Gastroesophageal sphincter (tissue), 4 donors: ENCODE measurements around the gene WWC1. TPM values are rescaled to one million over a fixed set of nuclear protein-coding genes. Genes with fewer than 3 reads are reported as not detected.

ENCODE experiments used
- ATAC-seq: fragments of 150-250 bp; one replicate; pipeline ENCODE4 v1.9.1; 2016; ENCODE audit warnings: mild to moderate bottlenecking, moderate library complexity
- H3K27ac ChIP-seq, 4 donors: fragments of 200-600 bp; sonication (generic) in 3 of 4; 1 replicate in 3 of 4; 2 replicates in 1 of 4; pipeline ENCODE4 v1.5.1; 2016 to 2019
- H3K27me3 ChIP-seq: fragments of 200-600 bp; sonication (generic); one replicate; pipeline ENCODE4 v1.5.1; 2019
- H3K36me3 ChIP-seq, 2 donors: fragments of 200-600 bp; sonication (generic); one replicate each; pipeline ENCODE4 v1.5.1; 2019; ENCODE audit warnings: control low read depth in 1 of 2
- H3K4me1 ChIP-seq, 3 donors: fragments of 200-600 bp; sonication (generic); 1 replicate in 2 of 3; 2 replicates in 1 of 3; pipeline ENCODE4 v1.5.1; 2016 to 2019; ENCODE audit warnings: control low read depth in 2 of 3
- H3K4me3 ChIP-seq, 2 donors: fragments of 200-600 bp; sonication (generic); one replicate each; pipeline ENCODE4 v1.5.1; 2019; ENCODE audit warnings: mild to moderate bottlenecking in 1 of 2, moderate library complexity in 1 of 2
- H3K9me3 ChIP-seq, 3 donors: fragments of 200-600 bp; sonication (generic); one replicate each; pipeline ENCODE4 v1.5.1; 2017 to 2019; ENCODE audit warnings: control low read depth in 2 of 3
- CTCF ChIP-seq, 4 experiments: fragments of 200-600 bp in 2 of 4; fragments of 450-650 bp in 2 of 4; sonication (generic) in 1 of 4; IDR thresholded peaks; one replicate each; pipeline ENCODE4 v1.5.1; 2017 to 2019; ENCODE audit warnings: antibody characterized with exemption in 4 of 4, mild to moderate bottlenecking in 2 of 4, moderate library complexity in 2 of 4
- EP300 ChIP-seq: sonication (generic); formaldehyde crosslinking; IDR thresholded peaks from one replicate; pipeline ENCODE4 v1.6.1; 2017; ENCODE audit warnings: antibody characterized with exemption, mild to moderate bottlenecking
- POLR2A ChIP-seq, 2 donors: fragments of 450-650 bp; IDR thresholded peaks; one replicate each; pipeline ENCODE4 v1.6.1; 2017; ENCODE audit warnings: antibody characterized with exemption in 2 of 2, mild to moderate bottlenecking in 2 of 2, moderate library complexity in 1 of 2
- POLR2AphosphoS5 ChIP-seq: sonication (generic); formaldehyde crosslinking; IDR thresholded peaks from one replicate; pipeline ENCODE4 v1.6.1; 2017; ENCODE audit warnings: antibody characterized with exemption
- WGBS, 2 donors: methylation state at CpG; one replicate each; pipeline ENCODE4 v1.1.5; 2018; ENCODE audit warnings: low coverage in 1 of 2; 5-methylcytosine and 5-hydroxymethylcytosine counted together
- total RNA-seq, 4 donors: library from RNA; depleted of rRNA; stranded (reverse); fragments of >200 nt; gene quantifications; one replicate each; pipeline ENCODE4 v1.1.0, GENCODE V29; 2016

The WWC1 gene
- total RNA-seq, 4 donors from 2014 or later: 0.67 to 6.9 (median 3.8) TPM

DNA sequence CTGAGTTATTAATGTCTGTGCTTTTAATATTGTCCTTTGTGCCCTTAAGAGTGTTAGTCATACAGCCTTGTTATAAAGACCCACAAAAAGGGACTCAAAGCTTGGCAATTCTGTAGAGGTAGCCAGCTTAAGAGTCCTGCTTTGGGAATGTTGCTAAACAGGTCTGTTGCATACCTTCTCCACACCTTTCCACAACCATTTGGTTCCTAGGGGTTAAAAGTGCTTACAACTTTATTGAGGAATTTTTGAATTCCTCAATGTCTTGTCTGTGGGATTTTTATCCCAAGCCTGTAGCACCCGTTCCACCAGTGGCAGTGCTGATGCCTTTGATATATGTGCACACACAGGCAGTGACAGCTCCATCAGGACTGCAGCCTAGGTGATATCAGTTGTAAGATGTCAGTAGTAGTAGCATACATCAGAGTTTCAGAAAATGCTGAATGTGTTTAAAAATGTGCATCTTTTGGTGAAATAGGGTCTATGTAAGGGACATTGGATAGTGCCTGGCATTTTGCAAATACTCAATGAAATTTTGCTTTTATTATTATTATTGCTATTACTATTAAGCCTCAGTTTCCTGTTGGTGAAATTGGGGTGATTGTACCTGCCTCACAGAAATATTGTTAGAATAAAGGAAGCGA lies 68.5 kb downstream of the WWC1 start:
- Histone ChIP-seq H3K36me3 (no peaks in the 10 kb centered on the region), H3K9me3 (no peaks in the 10 kb centered on the region), H3K4me3 (no peak overlapping the region), H3K27ac (no peak overlapping the region), H3K27me3 (no peaks in the 10 kb centered on the region), H3K4me1 (no peaks in the 10 kb centered on the region)
- ATAC-seq: no peak
- TF ChIP-seq POLR2A (IDR thresholded peaks at IDR 0.05): no peak
- no peak for TF ChIP-seq POLR2AphosphoS5
- no peak for TF ChIP-seq EP300
- no peak for TF ChIP-seq CTCF (IDR thresholded peaks at IDR 0.05)
- WGBS, 2 donors: 65% methylated on average over 2 of the region's 2 CpGs; no CpG with 5 or more reads in 1 of the 2 donors

- 67 to 100% methylated on average over 1 to 3 of the region's 3 CpGs for WGBS, 2 donors
- no peaks in the 10 kb centered on the region for H3K9me3 ChIP-seq
Measured at GRCh38 chr5:168360521-168361285, 69.3 kb downstream of the WWC1 start.

DNA sequence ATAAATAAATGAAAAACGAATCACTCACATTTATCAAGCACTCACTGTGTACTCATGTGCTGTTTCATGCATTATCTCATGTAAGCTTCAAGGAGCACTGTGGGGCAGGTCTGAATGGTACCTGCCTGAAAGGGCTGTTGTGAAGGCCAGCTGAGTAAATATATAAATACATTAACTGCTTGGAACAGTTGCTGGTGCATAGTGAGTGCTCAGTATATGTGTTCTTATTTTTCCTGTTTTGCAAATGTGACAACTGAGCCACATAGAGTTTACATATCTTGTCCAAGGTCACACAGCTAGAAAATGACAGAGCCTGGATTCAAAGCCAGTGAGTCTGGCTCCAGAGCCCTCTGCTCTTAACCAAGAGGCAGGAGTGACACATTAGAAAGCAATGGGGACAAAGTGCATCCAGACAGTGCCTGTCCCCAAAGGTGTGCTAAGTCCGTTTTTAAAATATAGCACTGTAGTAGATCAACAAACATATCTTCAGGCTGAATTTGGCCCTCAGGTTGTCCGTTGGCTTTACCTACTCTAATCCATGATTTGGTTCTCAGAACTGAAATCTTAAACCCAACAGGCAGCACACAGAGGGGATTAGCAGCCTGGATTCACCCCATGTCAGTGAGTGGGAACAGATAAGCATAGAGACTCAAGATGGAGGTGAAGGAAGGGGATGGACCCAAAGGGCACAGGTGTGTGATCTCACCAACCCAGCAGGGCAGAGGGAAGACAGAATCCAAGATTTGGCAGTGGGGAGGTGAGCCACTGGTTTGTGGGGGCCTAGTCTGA lies 70.8 kb downstream of the WWC1 start:
- no peak for TF ChIP-seq POLR2AphosphoS5
- TF ChIP-seq POLR2A (IDR thresholded peaks at IDR 0.05): no peak
- TF ChIP-seq EP300: no peak
- no peak for TF ChIP-seq CTCF (IDR thresholded peaks at IDR 0.05)
- no peaks in the 10 kb centered on the region for H3K4me1 ChIP-seq
- WGBS, 2 donors: 36 to 67% methylated on average over 2 to 3 of the region's 3 CpGs
- no peaks in the 10 kb centered on the region for H3K36me3 ChIP-seq
- H3K27me3 ChIP-seq: no peaks in the 10 kb centered on the region
- no peak overlapping the region for H3K27ac ChIP-seq
- H3K4me3 ChIP-seq: no peak overlapping the region
- H3K9me3 ChIP-seq: no peaks in the 10 kb centered on the region
- ATAC-seq: no peak

More at GRCh38 chr5:168360521-168361285, 69.3 kb downstream of the WWC1 start:
- Histone ChIP-seq H3K36me3 (no peaks in the 10 kb centered on the region), H3K4me1 (no peaks in the 10 kb centered on the region), H3K27me3 (no peaks in the 10 kb centered on the region), H3K4me3 (no peak overlapping the region), H3K27ac (no peak overlapping the region)
- TF ChIP-seq CTCF (IDR thresholded peaks at IDR 0.05) (no peak), POLR2AphosphoS5 (no peak), EP300 (no peak), POLR2A (IDR thresholded peaks at IDR 0.05) (no peak)
- ATAC-seq: no peak

DNA sequence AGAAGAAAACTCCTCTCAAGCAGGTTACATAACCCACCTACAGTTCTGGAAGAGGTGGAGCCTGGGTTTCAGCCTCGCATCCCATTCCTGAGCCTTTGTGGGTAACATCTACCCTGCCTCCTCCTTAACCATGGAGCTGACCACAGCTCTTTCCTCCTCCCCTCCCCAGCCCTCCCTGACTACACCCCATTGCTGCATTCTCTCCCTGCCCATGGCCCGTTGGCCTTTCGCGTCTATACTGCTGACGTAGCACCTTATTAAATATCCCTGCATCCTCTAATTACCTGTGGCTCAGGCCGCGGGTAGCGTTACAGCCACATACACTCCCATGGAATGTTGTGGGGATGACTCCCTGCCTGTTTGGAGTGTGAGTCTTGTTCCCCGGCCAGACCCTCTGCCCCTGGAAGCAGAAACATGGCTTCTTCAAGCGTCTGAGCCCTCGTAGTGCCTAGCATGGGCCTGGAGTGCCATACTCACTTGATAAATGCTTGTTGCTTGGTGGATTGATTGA lies 72.8 kb downstream of the WWC1 start:
- TF ChIP-seq POLR2AphosphoS5: no peak
- no peak for TF ChIP-seq EP300
- TF ChIP-seq POLR2A (IDR thresholded peaks at IDR 0.05): no peak
- TF ChIP-seq CTCF (IDR thresholded peaks at IDR 0.05): no peak
- 88% methylated on average over 8 of the region's 11 CpGs; no CpG with 5 or more reads in 1 of the 2 donors for WGBS, 2 donors
- Histone ChIP-seq H3K27me3 (peaks cover 3% of the 10 kb centered on the region), H3K4me3 (no peak overlapping the region), H3K4me1 (no peaks in the 10 kb centered on the region), H3K36me3 (no peaks in the 10 kb centered on the region), H3K9me3 (no peaks in the 10 kb centered on the region), H3K27ac (no peak overlapping the region)
- ATAC-seq: no peak
